Astrocyte (in vitro differentiated cells and primary cell): ENCODE data around the gene TEKT3.

Experiments used
- EZH2 ChIP-seq: IDR thresholded peaks from 2 replicates; pipeline ENCODE4 v1.6.1; 2012; ENCODE audit warnings: mild to moderate bottlenecking, low read length, inconsistent platforms; ENCODE audit not compliant: insufficient read depth
- TF ChIP-seq, protein P1 (sequence below): IDR thresholded peaks from 2 replicates; pipeline ENCODE4 v1.5.1; 2011; ENCODE audit warnings: low read depth, mild to moderate bottlenecking, inconsistent platforms, low read length, moderate library complexity; ENCODE audit not compliant: insufficient read depth

DNA sequence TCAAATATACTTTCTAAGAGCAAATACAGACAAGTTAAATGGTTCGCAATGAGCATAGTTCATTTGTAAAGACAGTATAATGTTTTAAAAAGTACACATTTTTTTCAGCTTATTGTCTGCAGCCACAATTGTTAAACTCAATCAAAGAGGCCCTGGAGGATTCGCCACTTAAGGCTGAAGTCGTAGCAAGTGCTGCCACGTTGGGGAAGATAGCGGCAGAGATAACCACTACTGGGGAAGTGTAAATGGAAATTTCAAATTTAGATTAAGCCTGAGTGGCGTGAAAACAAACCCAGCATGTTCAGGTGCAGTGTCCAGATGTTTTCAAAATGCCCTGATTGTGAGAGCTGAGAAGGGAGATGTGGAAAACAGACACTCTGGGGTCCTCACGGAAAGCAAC is 84.7 kb downstream of the TEKT3 start:
- TF ChIP-seq, protein P1, sequence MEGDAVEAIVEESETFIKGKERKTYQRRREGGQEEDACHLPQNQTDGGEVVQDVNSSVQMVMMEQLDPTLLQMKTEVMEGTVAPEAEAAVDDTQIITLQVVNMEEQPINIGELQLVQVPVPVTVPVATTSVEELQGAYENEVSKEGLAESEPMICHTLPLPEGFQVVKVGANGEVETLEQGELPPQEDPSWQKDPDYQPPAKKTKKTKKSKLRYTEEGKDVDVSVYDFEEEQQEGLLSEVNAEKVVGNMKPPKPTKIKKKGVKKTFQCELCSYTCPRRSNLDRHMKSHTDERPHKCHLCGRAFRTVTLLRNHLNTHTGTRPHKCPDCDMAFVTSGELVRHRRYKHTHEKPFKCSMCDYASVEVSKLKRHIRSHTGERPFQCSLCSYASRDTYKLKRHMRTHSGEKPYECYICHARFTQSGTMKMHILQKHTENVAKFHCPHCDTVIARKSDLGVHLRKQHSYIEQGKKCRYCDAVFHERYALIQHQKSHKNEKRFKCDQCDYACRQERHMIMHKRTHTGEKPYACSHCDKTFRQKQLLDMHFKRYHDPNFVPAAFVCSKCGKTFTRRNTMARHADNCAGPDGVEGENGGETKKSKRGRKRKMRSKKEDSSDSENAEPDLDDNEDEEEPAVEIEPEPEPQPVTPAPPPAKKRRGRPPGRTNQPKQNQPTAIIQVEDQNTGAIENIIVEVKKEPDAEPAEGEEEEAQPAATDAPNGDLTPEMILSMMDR = no peak
- no peak for TF ChIP-seq EZH2
